HG03520 (cell line): ENCODE data around the gene CLEC4M.
"Not testable (repeated sequence)": the region's sequence is repeated elsewhere in the genome, so short reads cannot be mapped to it uniquely, and the experiment has no call there.

Experiments used
- ATAC-seq: cut with Tn5 transposase; IDR thresholded peaks from one replicate; pipeline ENCODE4 v1.9.1; 2021; ENCODE audit warnings: mild to moderate bottlenecking, moderate library complexity; ENCODE audit not compliant: unreplicated experiment

The CLEC4M gene

GRCh38 chr19:7769171-7769570 lies 6.1 kb downstream of the CLEC4M start:
- no peak for ATAC-seq

- ATAC-seq, result no peak
Observed at GRCh38 chr19:7771072-7771471, 8.0 kb downstream of the CLEC4M start.

GRCh38 chr19:7772752-7773291 lies 9.8 kb downstream of the CLEC4M start:
- no peak for ATAC-seq

GRCh38 chr19:7773841-7774240 lies 10.8 kb downstream of the CLEC4M start:
- no peak for ATAC-seq

GRCh38 chr19:7775761-7776160 lies 12.7 kb downstream of the CLEC4M start:
- ATAC-seq, result no peak

GRCh38 chr19:7778081-7778480 lies 15.0 kb downstream of the CLEC4M start:
- no peak for ATAC-seq

GRCh38 chr19:7779631-7780486 lies 16.8 kb downstream of the CLEC4M start:
- ATAC-seq, result no peak

- no peak for ATAC-seq
Observed at GRCh38 chr19:7781157-7781556, 18.1 kb downstream of the CLEC4M start.

- ATAC-seq, result no peak
Observed at GRCh38 chr19:7783991-7784423, 21.0 kb downstream of the CLEC4M start.

GRCh38 chr19:7784856-7785255 lies 21.8 kb downstream of the CLEC4M start:
- no peak for ATAC-seq

- no peak for ATAC-seq
Observed at GRCh38 chr19:7787141-7787540, 24.1 kb downstream of the CLEC4M start.

GRCh38 chr19:7787602-7788177 lies 24.6 kb downstream of the CLEC4M start:
- no peak for ATAC-seq

GRCh38 chr19:7788178-7788932 lies 25.3 kb downstream of the CLEC4M start:
- ATAC-seq, result no peak

- no peak for ATAC-seq
Observed at GRCh38 chr19:7788933-7789323, 25.9 kb downstream of the CLEC4M start.

- ATAC-seq, result no peak
Observed at GRCh38 chr19:7789447-7789846, 26.4 kb downstream of the CLEC4M start.

- no peak for ATAC-seq
Observed at GRCh38 chr19:7790416-7790815, 27.4 kb downstream of the CLEC4M start.

GRCh38 chr19:7792281-7792680 lies 29.2 kb downstream of the CLEC4M start:
- no peak for ATAC-seq

- ATAC-seq, result not testable (repeated sequence)
Observed at GRCh38 chr19:7792701-7793100, 29.7 kb downstream of the CLEC4M start.

- ATAC-seq, result no peak
Observed at GRCh38 chr19:7793493-7793892, 30.4 kb downstream of the CLEC4M start.

GRCh38 chr19:7795555-7796161 lies 32.6 kb downstream of the CLEC4M start:
- no peak for ATAC-seq
